K562 (cell line): ENCODE data around the gene MAP2K4. TPM values are rescaled to one million over a fixed set of nuclear protein-coding genes. Genes with fewer than 3 reads are reported as not detected.

Source experiments
- ATAC-seq: fragments of 200-7000 bp; cut with Tn5 transposase; 3 replicates; pipeline ENCODE4 v1.9.1; 2020; ENCODE audit warnings: moderate library complexity
- BruUV-seq: library from RNA; stranded (reverse); fragments of 400-500 nt; replicated peaks from 2 replicates; lab custom pipeline; 2021; lab: Mats Ljungman, UMichigan
- CTCF ChIA-PET: fragments of 300-600 bp; formaldehyde crosslinking; extraction: SDS; loops from one replicate; lab custom pipeline; 2021; ENCODE audit warnings: low intra/inter-chr PET ratio; lab: Yijun Ruan, JAX
- POLR2A ChIA-PET: fragments of 300-600, 350-650 bp; sonication (Branson Sonifier 250); formaldehyde crosslinking; extraction: SDS; loops from one replicate; lab custom pipeline; 2021; ENCODE audit warnings: antibody characterized with exemption, inconsistent platforms; lab: Yijun Ruan, JAX
- DNase-seq, 4 experiments: peaks; one replicate each; pipeline versions ENCODE4 v3.0.0 to v3.0.0-alpha.2; 2011 to 2018; ENCODE audit warnings: low spot score in 3 of 4, mixed read lengths in 3 of 4; ENCODE audit errors: extremely low read depth in 1 of 4
- FAIRE-seq: peaks from 2 replicates; lab custom pipeline; 2011; peaks lifted over from hg19 to GRCh38; lab: Jason Lieb, UNC
- H2AFZ ChIP-seq: 2 replicates; pipeline ENCODE4 v1.6.0; 2011; ENCODE audit warnings: low read depth, low read length, control low read depth, inconsistent platforms
- H3K27ac ChIP-seq: fragments of 200-600 bp; 3 replicates; pipeline ENCODE4 v1.8.0; 2011; ENCODE audit warnings: low read depth, mild to moderate bottlenecking, control low read depth, inconsistent platforms, low read length, moderate library complexity, mixed read lengths; ENCODE audit errors: extremely low read depth
- H3K27me3 ChIP-seq, 2 experiments: fragments of 300-600 bp in 1 of 2; 2 replicates in 1 of 2; 3 replicates in 1 of 2; pipeline versions ENCODE4 v1.6.0 to v1.8.0; 2011; ENCODE audit warnings: inconsistent platforms in 2 of 2, low read length in 2 of 2, mild to moderate bottlenecking in 1 of 2, mixed read lengths in 1 of 2, moderate library complexity in 1 of 2; ENCODE audit not compliant: control insufficient read depth in 2 of 2, insufficient read depth in 2 of 2
- H3K36me3 ChIP-seq: fragments of 300-600 bp; 3 replicates; pipeline ENCODE4 v1.8.0; 2011; ENCODE audit warnings: mild to moderate bottlenecking, low read length, inconsistent platforms; ENCODE audit not compliant: control insufficient read depth, insufficient read depth
- H3K4me1 ChIP-seq, 2 experiments: fragments of 200-600 bp in 1 of 2; replicated peaks in 1 of 2; 2 replicates in 1 of 2; 3 replicates in 1 of 2; pipeline versions ENCODE4 v1.5.1 to v1.8.0; 2011; ENCODE audit warnings: inconsistent platforms in 2 of 2, low read length in 2 of 2, mild to moderate bottlenecking in 1 of 2, mixed read lengths in 1 of 2, moderate library complexity in 1 of 2; ENCODE audit not compliant: control insufficient read depth in 2 of 2, insufficient read depth in 2 of 2
- H3K4me2 ChIP-seq: 2 replicates; pipeline ENCODE4 v1.6.1; 2011; ENCODE audit warnings: low read length, control low read depth, inconsistent platforms, mixed read lengths; ENCODE audit not compliant: insufficient read depth
- H3K4me3 ChIP-seq: fragments of 200-600 bp; sonication (generic), shearing (Covaris generic); 2 replicates; pipeline ENCODE4 v1.5.1; 2016; ENCODE audit warnings: control low read depth, inconsistent platforms
- H3K79me2 ChIP-seq: fragments of 200-600 bp; 3 replicates; pipeline ENCODE4 v1.8.0; 2011; ENCODE audit warnings: low read length, inconsistent platforms; ENCODE audit not compliant: control insufficient read depth, insufficient read depth
- H3K9ac ChIP-seq, 2 experiments: 2 replicates each; pipeline versions ENCODE4 v1.6.0 to v1.6.1; 2011; ENCODE audit warnings: low read depth in 2 of 2, low read length in 2 of 2, control low read depth in 1 of 2, inconsistent platforms in 1 of 2, mild to moderate bottlenecking in 1 of 2, mixed read lengths in 1 of 2; ENCODE audit not compliant: insufficient read depth in 1 of 2
- H3K9me1 ChIP-seq: one replicate; pipeline ENCODE4 v1.6.0; 2011; ENCODE audit warnings: inconsistent platforms, mild to moderate bottlenecking, low read length, moderate library complexity; ENCODE audit not compliant: control insufficient read depth, insufficient read depth
- H3K9me3 ChIP-seq: replicated peaks from 2 replicates; pipeline ENCODE4 v1.5.1; 2011; ENCODE audit warnings: low read depth, low read length, inconsistent platforms; ENCODE audit not compliant: control insufficient read depth, insufficient read depth
- H4K20me1 ChIP-seq: replicated peaks from 2 replicates; pipeline ENCODE4 v1.6.1; 2011; ENCODE audit warnings: low read length, inconsistent platforms, mixed read lengths; ENCODE audit not compliant: control insufficient read depth, insufficient read depth
- BRF2 ChIP-seq: IDR thresholded peaks from 3 replicates; pipeline ENCODE4 v1.6.1; 2011; ENCODE audit warnings: borderline replicate concordance, mild to moderate bottlenecking; ENCODE audit not compliant: insufficient read length, insufficient read depth
- C11orf30 ChIP-seq: fragments of 450-650 bp; IDR thresholded peaks from 2 replicates; pipeline ENCODE4 v1.6.1; 2016; ENCODE audit warnings: low read depth, mild to moderate bottlenecking
- CHAMP1 ChIP-seq: fragments of 450-650 bp; IDR thresholded peaks from 2 replicates; pipeline ENCODE4 v1.6.1; 2016; ENCODE audit warnings: mild to moderate bottlenecking
- HDAC6 ChIP-seq: IDR thresholded peaks from 2 replicates; pipeline ENCODE4 v1.6.1; 2012; ENCODE audit warnings: low read depth, mild to moderate bottlenecking, control low read depth, inconsistent platforms, low read length, moderate library complexity
- MAFF ChIP-seq: IDR thresholded peaks from 2 replicates; pipeline ENCODE4 v1.6.1; 2012; ENCODE audit warnings: low read length, improper control_type of control experiment
- MCM2 ChIP-seq: fragments of 450-650 bp; IDR thresholded peaks from 2 replicates; pipeline ENCODE4 v1.6.1; 2017; ENCODE audit warnings: low read depth, mild to moderate bottlenecking
- NFE2L1 ChIP-seq: fragments of 450-650 bp; IDR thresholded peaks from 2 replicates; pipeline ENCODE4 v1.6.1; 2016; ENCODE audit warnings: missing genetic modification characterization, low read depth, mild to moderate bottlenecking, missing compliant biosample characterization, moderate library complexity, borderline replicate concordance
- ZNF24 ChIP-seq: fragments of 450-650 bp; IDR thresholded peaks from 2 replicates; pipeline ENCODE4 v1.6.1; 2016
- ZNF316 ChIP-seq: fragments of 450-650 bp; IDR thresholded peaks from 2 replicates; pipeline ENCODE4 v1.6.1; 2016
- ZNF41 ChIP-seq: fragments of 250-450 bp; sonication (Bioruptor Pico); conservative IDR thresholded peaks from 2 replicates; pipeline ENCODE4 v1.4.0; 2020; ENCODE audit warnings: mild to moderate bottlenecking
- WGBS: fragments of 100-300 bp; shearing (Covaris generic); methylation state at CpG from one replicate; pipeline ENCODE4 v1.1.6; 2016; ENCODE audit warnings: low coverage, mixed read lengths; ENCODE audit not compliant: insufficient coverage; ENCODE audit errors: missing lambda C conversion rate; 5-methylcytosine and 5-hydroxymethylcytosine counted together
- in situ Hi-C: fragments of 300-500 bp; cut with MboI; formaldehyde crosslinking; loops from 4 replicates; pipeline ENCODE4 v1.15.0; 2018; ENCODE audit warnings: inconsistent platforms, mixed read lengths
- intact Hi-C: fragments of 100-400 bp; cut with micrococcal nuclease; formaldehyde crosslinking; loops from 2 replicates; pipeline ENCODE4 v1.14.2; 2022
- polyA plus RNA-seq, 8 experiments: library from polyadenylated mRNA; depleted of rRNA in 4 of 8; stranded (reverse) in 5 of 8; unstranded in 3 of 8; fragments of >200 nt; fragmentation: Nextera tagmentation in 2 of 8; fragmentation: Illumina TruSeq in 1 of 8; extraction: Ambion mirVana in 2 of 8; extraction: Trizol in 1 of 8; gene quantifications; 2 replicates each; pipeline versions ENCODE4 v1.2.1 to v1.2.3, GENCODE V29; 2011 to 2014; ENCODE audit warnings: inconsistent platforms in 1 of 8, missing spikeins in 1 of 8
- total RNA-seq, 7 experiments: library from RNA; depleted of rRNA in 6 of 7; stranded (reverse); fragments of >200 nt in 6 of 7; fragmentation: Illumina TruSeq in 2 of 7; extraction: Trizol in 2 of 7; gene quantifications; 2 replicates each; pipeline versions ENCODE4 v1.2.1 to v1.2.3, GENCODE V29; 2011 to 2021; ENCODE audit warnings: low replicate concordance in 1 of 7

Gene MAP2K4
- total and polyA plus RNA-seq, 9 of the 15 experiments (the other 6 are each of a cell fraction or from before 2014, with no cell fraction given): 3.0 to 15.9 (median 10.8) TPM

- ChIA-PET CTCF (no interaction called here), POLR2A (no interaction called here)
- no TSS peak for BruUV-seq
- Histone ChIP-seq H3K36me3 (no peaks in the 10 kb centered on the region), H3K4me3 (no peak overlapping the region), H3K4me1 (no peaks in the 10 kb centered on the region), H3K79me2 (no peaks in the 10 kb centered on the region), H3K4me2 (no peak overlapping the region), H3K9me1 (no peaks in the 10 kb centered on the region), H3K9me3 (no peaks in the 10 kb centered on the region), H3K9ac (no peak overlapping the region), H2AFZ (no peak overlapping the region), H3K27ac (no peak overlapping the region), H4K20me1 (no peaks in the 10 kb centered on the region), H3K27me3 (no peaks in the 10 kb centered on the region; a peak in 1 of 5 replicates)
- in situ Hi-C loops (no loop called here), intact Hi-C loops (no loop called here)
- no peak for DNase-seq
- TF ChIP-seq NFE2L1 (tag): no peak
- TF ChIP-seq ZNF316: peak; percentile 58
- TF ChIP-seq HDAC6: no peak
- no peak for TF ChIP-seq BRF2
- no peak for TF ChIP-seq CHAMP1
- TF ChIP-seq C11orf30: peak; percentile 26; the same call in 1 of the 2 replicates
- TF ChIP-seq MAFF: 0 out of 2 replicates have a peak, but pooled peaks have one; percentile 13
- TF ChIP-seq MCM2: no peak
- TF ChIP-seq ZNF41 (CRISPR knock-in tag): no peak
- TF ChIP-seq ZNF24: no peak
- WGBS: 11% methylated on average over 13 of the region's 13 CpGs
- FAIRE-seq: no peak
- no peak for ATAC-seq
Observed at GRCh38 chr17:12178644-12179330, 158.1 kb downstream of the MAP2K4 start.
